AG08396 (cell line): ENCODE results near the gene FBXO48.
"Not testable (repeated sequence)": the region's sequence is repeated elsewhere in the genome, so short reads cannot be mapped to it uniquely, and the experiment has no call there.

Experiments used
- DNase-seq: peaks from one replicate; pipeline ENCODE4 v3.0.0; 2012; ENCODE audit warnings: low spot score, mixed read lengths

Gene FBXO48

GRCh38 chr2:68471385-68471784 is 4.3 kb upstream of the FBXO48 start:
- DNase-seq: no peak

- no peak for DNase-seq
Observed at GRCh38 chr2:68469935-68470334, 2.8 kb upstream of the FBXO48 start.

- DNase-seq: no peak
Observed at GRCh38 chr2:68468801-68469200, 1.7 kb upstream of the FBXO48 start.

- DNase-seq: no peak
Observed at GRCh38 chr2:68466778-68467076, 367 bp downstream of the FBXO48 start.

- peak; percentile 29 for DNase-seq
Observed at GRCh38 chr2:68466361-68466777, 725 bp downstream of the FBXO48 start.

- no peak for DNase-seq
Observed at GRCh38 chr2:68465081-68465916, 1.8 kb downstream of the FBXO48 start.

GRCh38 chr2:68464651-68465050 is 2.4 kb downstream of the FBXO48 start:
- no peak for DNase-seq

GRCh38 chr2:68463287-68463877 is 3.7 kb downstream of the FBXO48 start:
- peak; percentile 34 for DNase-seq

GRCh38 chr2:68458981-68459380 is 8.1 kb downstream of the FBXO48 start:
- peak; percentile 38 for DNase-seq

- no peak for DNase-seq
Observed at GRCh38 chr2:68456198-68456597, 10.9 kb downstream of the FBXO48 start.

- no peak for DNase-seq
Observed at GRCh38 chr2:68454719-68455118, 12.4 kb downstream of the FBXO48 start.

- DNase-seq: no peak
Observed at GRCh38 chr2:68453761-68454360, 13.2 kb downstream of the FBXO48 start.

- DNase-seq: no peak
Observed at GRCh38 chr2:68452158-68452900, 14.8 kb downstream of the FBXO48 start.

- no peak for DNase-seq
Observed at GRCh38 chr2:68448671-68449653, 18.1 kb downstream of the FBXO48 start.

GRCh38 chr2:68447118-68447517 is 20.0 kb downstream of the FBXO48 start:
- no peak for DNase-seq

GRCh38 chr2:68446425-68446824 is 20.7 kb downstream of the FBXO48 start:
- DNase-seq: not testable (repeated sequence)

GRCh38 chr2:68441994-68442322 is 25.1 kb downstream of the FBXO48 start:
- DNase-seq: no peak

- peak; percentile 61 for DNase-seq
Observed at GRCh38 chr2:68441179-68441993, 25.7 kb downstream of the FBXO48 start.

- no peak for DNase-seq
Observed at GRCh38 chr2:68438455-68439303, 28.4 kb downstream of the FBXO48 start.

- DNase-seq: no peak
Observed at GRCh38 chr2:68436270-68436669, 30.8 kb downstream of the FBXO48 start.
